GM18508 (cell line): ENCODE data around the gene HAP1.
"Not testable (repeated sequence)": the region's sequence is repeated elsewhere in the genome, so short reads cannot be mapped to it uniquely, and the experiment has no call there.

Source experiments
- ATAC-seq: cut with Tn5 transposase; IDR thresholded peaks from one replicate; pipeline ENCODE4 v1.9.1; 2021; ENCODE audit warnings: moderate number of reproducible peaks; ENCODE audit not compliant: insufficient read depth, unreplicated experiment

The HAP1 gene

GRCh38 chr17:41731836-41732235 lies 2.6 kb downstream of the HAP1 start:
- no peak for ATAC-seq

- no peak for ATAC-seq
Measured at GRCh38 chr17:41730479-41730878, 4.0 kb downstream of the HAP1 start.

- no peak for ATAC-seq
Measured at GRCh38 chr17:41728056-41728455, 6.4 kb downstream of the HAP1 start.

GRCh38 chr17:41725134-41725533 lies 9.3 kb downstream of the HAP1 start:
- no peak for ATAC-seq

- ATAC-seq: no peak
Measured at GRCh38 chr17:41724476-41725050, 9.9 kb downstream of the HAP1 start.

GRCh38 chr17:41723801-41724475 lies 10.5 kb downstream of the HAP1 start:
- ATAC-seq: no peak

GRCh38 chr17:41722231-41722630 lies 12.2 kb downstream of the HAP1 start:
- ATAC-seq: no peak

- no peak for ATAC-seq
Measured at GRCh38 chr17:41718287-41718645, 16.2 kb downstream of the HAP1 start.

- ATAC-seq: no peak
Measured at GRCh38 chr17:41717408-41718286, 16.8 kb downstream of the HAP1 start.

- no peak for ATAC-seq
Measured at GRCh38 chr17:41711669-41712400, 22.6 kb downstream of the HAP1 start, which contains the start of gene GAST. GAST (plus strand) TSS chr17:41712331; CDS start chr17:41715437, 3,106 bp downstream.

- no peak for ATAC-seq
Measured at GRCh38 chr17:41710472-41711090, 23.9 kb downstream of the HAP1 start.

GRCh38 chr17:41707803-41708669 lies 26.4 kb downstream of the HAP1 start:
- ATAC-seq: no peak

- ATAC-seq: no peak
Measured at GRCh38 chr17:41705271-41705991, 29.0 kb downstream of the HAP1 start.

GRCh38 chr17:41702712-41703111 lies 31.7 kb downstream of the HAP1 start:
- no peak for ATAC-seq

GRCh38 chr17:41700843-41701242 lies 33.6 kb downstream of the HAP1 start:
- not testable (repeated sequence) for ATAC-seq

- no peak for ATAC-seq
Measured at GRCh38 chr17:41697122-41697962, 37.1 kb downstream of the HAP1 start.

GRCh38 chr17:41695954-41696757 lies 38.3 kb downstream of the HAP1 start:
- no peak for ATAC-seq
